Astrocyte (in vitro differentiated cells and primary cell): Measurements from ENCODE around the gene SON. TPM values are rescaled to one million over a fixed set of nuclear protein-coding genes. Genes with fewer than 3 reads are reported as not detected.

Experiments
- DNase-seq: peaks from one replicate; pipeline ENCODE4 v3.0.0-alpha.2; 2010; ENCODE audit warnings: low read depth
- FAIRE-seq: peaks from 2 replicates; lab custom pipeline; 2011; peaks lifted over from hg19 to GRCh38; lab: Jason Lieb, UNC
- H2AFZ ChIP-seq: 2 replicates; pipeline ENCODE4 v1.6.0; 2012; ENCODE audit warnings: low read depth, low read length, inconsistent platforms
- H3K27ac ChIP-seq: 2 replicates; pipeline ENCODE4 v1.5.1; 2011; ENCODE audit warnings: low read depth, low read length, inconsistent platforms
- H3K27me3 ChIP-seq: 2 replicates; pipeline ENCODE4 v1.6.0; 2011; ENCODE audit warnings: low read length, inconsistent platforms; ENCODE audit not compliant: insufficient read depth
- H3K36me3 ChIP-seq: 2 replicates; pipeline ENCODE4 v1.5.1; 2011; ENCODE audit warnings: low read length, inconsistent platforms; ENCODE audit not compliant: insufficient read depth
- H3K4me1 ChIP-seq: 2 replicates; pipeline ENCODE4 v1.5.1; 2011; ENCODE audit warnings: low read length, inconsistent platforms; ENCODE audit not compliant: insufficient read depth
- H3K4me2 ChIP-seq: 2 replicates; pipeline ENCODE4 v1.6.0; 2012; ENCODE audit warnings: low read length, inconsistent platforms
- H3K4me3 ChIP-seq: 2 replicates; pipeline ENCODE4 v1.5.1; 2011; ENCODE audit warnings: low read depth, mild to moderate bottlenecking, low read length, inconsistent platforms; ENCODE audit not compliant: insufficient read depth
- H3K79me2 ChIP-seq: 2 replicates; pipeline ENCODE4 v1.6.0; 2012; ENCODE audit warnings: mild to moderate bottlenecking, low read length, inconsistent platforms; ENCODE audit not compliant: insufficient read depth
- H3K9ac ChIP-seq: 2 replicates; pipeline ENCODE4 v1.6.0; 2012; ENCODE audit warnings: mild to moderate bottlenecking, low read length, inconsistent platforms
- H3K9me3 ChIP-seq: 2 replicates; pipeline ENCODE4 v1.5.1; 2012; ENCODE audit warnings: low read depth, mild to moderate bottlenecking, low read length, inconsistent platforms; ENCODE audit not compliant: insufficient read depth
- H4K20me1 ChIP-seq: 2 replicates; pipeline ENCODE4 v1.6.0; 2012; ENCODE audit warnings: low read length, inconsistent platforms; ENCODE audit not compliant: insufficient read depth
- H3K27ac Mint-ChIP-seq: one replicate; pipeline ENCODE4 v1.8.0; 2021; ENCODE audit warnings: mild to moderate bottlenecking, mixed read lengths; ENCODE audit not compliant: unreplicated experiment
- H3K27me3 Mint-ChIP-seq: one replicate; pipeline ENCODE4 v1.8.0; 2021; ENCODE audit warnings: low read depth, mixed read lengths; ENCODE audit not compliant: unreplicated experiment
- H3K36me3 Mint-ChIP-seq: one replicate; pipeline ENCODE4 v1.8.0; 2021; ENCODE audit warnings: low read depth, mixed read lengths; ENCODE audit not compliant: unreplicated experiment
- H3K4me1 Mint-ChIP-seq: one replicate; pipeline ENCODE4 v1.8.0; 2021; ENCODE audit warnings: low read depth, mixed read lengths; ENCODE audit not compliant: unreplicated experiment
- H3K4me3 Mint-ChIP-seq: one replicate; pipeline ENCODE4 v1.8.0; 2021; ENCODE audit warnings: mild to moderate bottlenecking, moderate library complexity, mixed read lengths; ENCODE audit not compliant: unreplicated experiment
- H3K9me3 Mint-ChIP-seq: one replicate; pipeline ENCODE4 v1.8.0; 2021; ENCODE audit warnings: mild to moderate bottlenecking, mixed read lengths; ENCODE audit not compliant: unreplicated experiment
- CTCF ChIP-seq: IDR thresholded peaks from 2 replicates; pipeline ENCODE4 v1.5.1; 2011; ENCODE audit warnings: low read depth, mild to moderate bottlenecking, inconsistent platforms, low read length, moderate library complexity; ENCODE audit not compliant: insufficient read depth
- EZH2 ChIP-seq: IDR thresholded peaks from 2 replicates; pipeline ENCODE4 v1.6.1; 2012; ENCODE audit warnings: mild to moderate bottlenecking, low read length, inconsistent platforms; ENCODE audit not compliant: insufficient read depth
- total RNA-seq: library from RNA; stranded (reverse); gene quantifications from 2 replicates; pipeline ENCODE4 v1.2.1, GENCODE V29; 2021

SON gene
- total RNA-seq, 1 donor from 2014 or later, result 290 TPM

- DNase-seq (no peak), FAIRE-seq (no peak)
- Mint-ChIP-seq H3K9me3 (no peaks in the 10 kb centered on the region), H3K27me3 (no peaks in the 10 kb centered on the region), H3K27ac (no peak overlapping the region), H3K4me1 (peaks cover 3% of the 10 kb centered on the region), H3K36me3 (peaks cover 32% of the 10 kb centered on the region), H3K4me3 (no peak overlapping the region)
- Histone ChIP-seq H4K20me1 (peaks cover 99% of the 10 kb centered on the region), H3K36me3 (peaks cover 73% of the 10 kb centered on the region), H3K79me2 (peaks cover 98% of the 10 kb centered on the region), H3K4me3 (no peak overlapping the region), H3K27me3 (no peaks in the 10 kb centered on the region), H3K27ac (no peak overlapping the region), H3K9ac (no peak overlapping the region), H2AFZ (no peak overlapping the region), H3K4me1 (no peaks in the 10 kb centered on the region), H3K9me3 (no peaks in the 10 kb centered on the region), H3K4me2 (no peak overlapping the region)
- TF ChIP-seq EZH2 (no peak), CTCF (no peak)
These were observed 8.8 kb downstream of the SON start for GRCh38 chr21:33551664-33552063.

- peaks cover 32% of the 10 kb centered on the region for H3K36me3 Mint-ChIP-seq
- no peak overlapping the region for H3K4me3 ChIP-seq
- peaks cover 98% of the 10 kb centered on the region for H3K79me2 ChIP-seq
These were observed 9.5 kb downstream of the SON start for GRCh38 chr21:33552093-33552998.

More at GRCh38 chr21:33552093-33552998, 9.5 kb downstream of the SON start:
- H3K27me3 Mint-ChIP-seq, result no peaks in the 10 kb centered on the region
- Histone ChIP-seq H3K27ac (no peak overlapping the region), H3K4me2 (no peak overlapping the region), H3K36me3 (peaks cover 76% of the 10 kb centered on the region), H3K9ac (no peak overlapping the region), H3K4me1 (no peaks in the 10 kb centered on the region), H2AFZ (no peak overlapping the region), H4K20me1 (peaks cover 99% of the 10 kb centered on the region), H3K27me3 (no peaks in the 10 kb centered on the region), H3K9me3 (no peaks in the 10 kb centered on the region)
- FAIRE-seq (no peak), DNase-seq (no peak)
- no peak overlapping the region for H3K4me3 Mint-ChIP-seq
- H3K4me1 Mint-ChIP-seq, result peaks cover 3% of the 10 kb centered on the region
- no peak for TF ChIP-seq CTCF
- no peak for TF ChIP-seq EZH2
- H3K9me3 Mint-ChIP-seq, result no peaks in the 10 kb centered on the region
- no peak overlapping the region for H3K27ac Mint-ChIP-seq
